GM18867 (cell line): ENCODE data around the gene TRIM46.
A peak's percentile ranks its signal among the peaks of the same experiment; 100 is the strongest.

ENCODE experiments used
- ATAC-seq: cut with Tn5 transposase; IDR thresholded peaks from one replicate; pipeline ENCODE4 v1.9.1; 2021; ENCODE audit warnings: mild to moderate bottlenecking, moderate library complexity; ENCODE audit not compliant: unreplicated experiment

The TRIM46 gene

GRCh38 chr1:155173478-155174323 lies at the start of gene TRIM46:
TRIM46 (plus strand) TSS chr1:155173849; CDS start chr1:155173967, 118 bp downstream.
- no peak for ATAC-seq

DNA sequence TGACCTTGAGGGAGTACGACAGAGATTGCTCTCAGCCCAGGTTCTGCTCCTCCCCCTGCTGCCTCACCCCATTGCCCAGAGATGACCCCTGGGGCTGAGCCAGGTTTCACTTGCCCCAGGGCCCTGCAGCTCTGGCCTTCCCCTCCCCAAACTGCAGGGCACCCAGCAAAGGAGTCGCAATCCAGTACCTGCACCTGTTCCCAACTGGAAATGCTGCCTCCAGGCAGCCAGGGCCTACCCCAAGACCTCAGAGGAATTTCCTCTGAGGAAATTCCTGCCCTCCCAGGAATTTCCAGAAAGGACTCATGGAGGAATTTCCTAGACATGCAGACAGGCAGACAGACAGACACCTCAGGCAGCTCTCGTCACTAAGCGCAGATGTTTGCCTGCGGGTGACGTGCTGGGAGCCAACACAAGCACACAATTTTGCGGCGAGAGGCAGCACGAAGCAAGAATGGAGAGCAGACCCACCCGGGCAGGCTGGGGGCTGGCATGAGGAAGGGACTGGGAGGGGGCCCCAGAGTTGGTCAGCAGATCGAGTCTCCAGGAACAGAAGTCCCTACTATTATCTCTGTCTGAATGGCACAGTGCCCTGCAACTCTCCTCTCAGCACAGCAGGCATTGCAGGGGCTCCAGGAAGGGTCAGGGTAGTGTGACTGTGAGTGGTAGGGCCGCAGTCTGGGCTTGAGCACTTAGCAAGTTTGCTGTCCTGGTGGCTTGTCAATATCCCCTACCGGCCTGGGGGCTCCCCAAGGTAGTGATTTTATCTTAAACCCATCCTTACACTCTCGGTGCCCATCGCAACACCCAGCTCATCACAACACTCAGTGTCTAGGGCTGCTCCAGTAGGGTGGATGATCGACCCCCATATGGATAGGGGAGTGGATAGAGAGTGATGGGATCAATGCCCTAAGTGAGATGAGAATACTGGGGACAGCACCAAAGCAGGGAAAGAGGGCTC lies 48.9 kb upstream of the TRIM46 start:
- ATAC-seq, result no peak

- no peak for ATAC-seq
Measured at GRCh38 chr1:155125511-155125945, 48.1 kb upstream of the TRIM46 start.

GRCh38 chr1:155125946-155126555 lies 47.6 kb upstream of the TRIM46 start:
- no peak for ATAC-seq

GRCh38 chr1:155126556-155127104 lies 47.0 kb upstream of the TRIM46 start:
- ATAC-seq, result no peak

GRCh38 chr1:155127105-155127966 lies 46.3 kb upstream of the TRIM46 start, which contains the start of gene EFNA1:
EFNA1 (plus strand) TSS chr1:155127876; CDS start chr1:155127978, 102 bp downstream.
- no peak for ATAC-seq

GRCh38 chr1:155127967-155128754 lies 45.5 kb upstream of the TRIM46 start:
- ATAC-seq, result no peak

DNA sequence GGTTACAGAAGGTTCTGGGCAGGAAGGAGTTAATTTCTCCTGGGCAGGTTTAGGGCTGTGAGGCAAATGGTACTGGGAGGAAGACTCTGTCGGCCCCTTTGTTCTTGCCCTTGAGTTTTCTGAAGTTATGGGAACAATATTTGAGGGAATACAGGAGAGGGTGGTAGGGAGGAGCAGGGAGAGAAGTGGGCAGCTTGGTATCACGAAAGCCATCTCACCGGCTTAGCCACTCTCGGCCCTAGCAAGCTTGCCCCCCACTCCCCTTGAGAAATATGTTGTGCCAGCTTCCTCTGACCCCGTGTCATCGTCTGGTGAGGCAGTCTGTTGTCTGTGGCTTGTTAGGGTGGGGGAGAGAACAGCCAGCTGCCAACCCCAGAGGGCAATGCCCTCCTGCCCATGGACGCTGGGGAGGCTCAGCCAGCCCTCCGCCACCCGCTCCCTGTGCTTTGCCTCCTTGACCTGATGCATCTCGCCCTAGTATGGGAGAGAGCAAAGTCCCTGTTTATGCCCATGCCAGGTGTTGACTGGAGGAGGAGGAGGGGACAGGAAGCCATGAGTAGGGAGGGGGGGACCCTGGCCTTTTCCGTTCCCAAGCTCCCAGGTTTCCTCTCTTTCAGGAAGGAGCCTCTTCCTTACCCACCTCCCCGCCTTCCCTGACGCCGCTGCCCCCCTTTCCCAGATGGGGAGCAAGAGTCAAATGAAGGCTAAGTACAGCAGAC lies 44.7 kb upstream of the TRIM46 start:
- no peak for ATAC-seq

- no peak for ATAC-seq
Measured at GRCh38 chr1:155130272-155131006, 43.2 kb upstream of the TRIM46 start.

GRCh38 chr1:155131285-155131684 lies 42.4 kb upstream of the TRIM46 start:
- ATAC-seq, result no peak

- no peak for ATAC-seq
Measured at GRCh38 chr1:155131856-155132255, 41.8 kb upstream of the TRIM46 start.

- ATAC-seq, result no peak
Measured at GRCh38 chr1:155133799-155134281, 39.8 kb upstream of the TRIM46 start.

DNA sequence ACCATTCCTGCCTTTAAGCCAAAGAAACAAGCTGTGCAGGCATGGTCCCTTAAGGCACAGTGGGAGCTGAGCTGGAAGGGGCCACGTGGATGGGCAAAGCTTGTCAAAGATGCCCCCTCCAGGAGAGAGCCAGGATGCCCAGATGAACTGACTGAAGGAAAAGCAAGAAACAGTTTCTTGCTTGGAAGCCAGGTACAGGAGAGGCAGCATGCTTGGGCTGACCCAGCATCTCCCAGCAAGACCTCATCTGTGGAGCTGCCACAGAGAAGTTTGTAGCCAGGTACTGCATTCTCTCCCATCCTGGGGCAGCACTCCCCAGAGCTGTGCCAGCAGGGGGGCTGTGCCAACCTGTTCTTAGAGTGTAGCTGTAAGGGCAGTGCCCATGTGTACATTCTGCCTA lies 39.3 kb upstream of the TRIM46 start:
- no peak for ATAC-seq

DNA sequence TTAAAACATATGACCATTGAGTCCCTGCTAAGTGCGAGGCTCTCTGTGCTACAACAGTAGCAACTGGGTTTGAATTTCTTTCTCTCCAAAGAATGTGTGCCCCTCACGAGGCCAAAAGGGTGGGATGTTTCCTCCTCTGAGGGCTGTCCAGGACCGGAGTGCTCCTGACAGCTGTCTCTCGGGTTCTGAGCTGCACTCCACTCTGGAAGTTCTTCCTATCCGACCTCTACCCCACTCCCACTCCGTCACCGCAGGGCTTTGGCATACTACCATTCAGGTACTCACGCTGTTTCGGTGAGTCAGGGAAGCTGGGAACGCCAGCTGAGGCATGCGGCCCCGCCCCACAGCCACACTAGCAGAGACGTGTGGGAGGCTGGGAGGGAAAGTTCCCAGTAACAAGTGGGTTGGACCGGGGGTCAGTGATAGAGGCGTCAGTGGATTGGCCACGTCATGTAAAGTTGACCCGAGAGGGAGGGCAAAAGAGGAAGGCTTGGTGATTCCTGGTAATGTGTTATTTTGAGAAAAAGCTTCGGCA lies 38.7 kb upstream of the TRIM46 start:
- ATAC-seq, result peak; percentile 31

- peak; percentile 74 for ATAC-seq
Measured at GRCh38 chr1:155135415-155136028, 38.1 kb upstream of the TRIM46 start, which contains the start of gene SLC50A1. SLC50A1 (plus strand) TSS chr1:155135852; CDS start chr1:155135912, 60 bp downstream.

DNA sequence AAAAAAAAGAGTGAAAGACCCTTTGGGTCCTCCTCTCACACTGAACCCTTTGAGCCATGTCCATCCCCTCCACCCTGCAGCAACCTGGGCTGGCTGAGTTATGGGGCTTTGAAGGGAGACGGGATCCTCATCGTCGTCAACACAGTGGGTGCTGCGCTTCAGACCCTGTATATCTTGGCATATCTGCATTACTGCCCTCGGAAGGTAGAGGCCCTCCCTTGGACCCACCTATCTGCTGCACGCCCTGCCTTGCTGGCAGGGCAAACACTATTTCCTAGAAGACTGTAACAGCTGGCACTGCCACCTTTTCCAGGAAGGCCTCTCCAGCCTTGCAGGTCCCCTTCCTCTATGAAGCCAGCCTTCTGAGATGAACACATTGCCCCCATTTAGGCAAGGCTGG lies 36.9 kb upstream of the TRIM46 start:
- ATAC-seq, result no peak
